GM21367 (cell line): ENCODE results near the gene SMARCA4.
"Not testable (repeated sequence)": the region's sequence is repeated elsewhere in the genome, so short reads cannot be mapped to it uniquely, and the experiment has no call there.

Experiments
- ATAC-seq: cut with Tn5 transposase; IDR thresholded peaks from one replicate; pipeline ENCODE4 v1.9.1; 2021; ENCODE audit not compliant: unreplicated experiment

Gene SMARCA4

DNA sequence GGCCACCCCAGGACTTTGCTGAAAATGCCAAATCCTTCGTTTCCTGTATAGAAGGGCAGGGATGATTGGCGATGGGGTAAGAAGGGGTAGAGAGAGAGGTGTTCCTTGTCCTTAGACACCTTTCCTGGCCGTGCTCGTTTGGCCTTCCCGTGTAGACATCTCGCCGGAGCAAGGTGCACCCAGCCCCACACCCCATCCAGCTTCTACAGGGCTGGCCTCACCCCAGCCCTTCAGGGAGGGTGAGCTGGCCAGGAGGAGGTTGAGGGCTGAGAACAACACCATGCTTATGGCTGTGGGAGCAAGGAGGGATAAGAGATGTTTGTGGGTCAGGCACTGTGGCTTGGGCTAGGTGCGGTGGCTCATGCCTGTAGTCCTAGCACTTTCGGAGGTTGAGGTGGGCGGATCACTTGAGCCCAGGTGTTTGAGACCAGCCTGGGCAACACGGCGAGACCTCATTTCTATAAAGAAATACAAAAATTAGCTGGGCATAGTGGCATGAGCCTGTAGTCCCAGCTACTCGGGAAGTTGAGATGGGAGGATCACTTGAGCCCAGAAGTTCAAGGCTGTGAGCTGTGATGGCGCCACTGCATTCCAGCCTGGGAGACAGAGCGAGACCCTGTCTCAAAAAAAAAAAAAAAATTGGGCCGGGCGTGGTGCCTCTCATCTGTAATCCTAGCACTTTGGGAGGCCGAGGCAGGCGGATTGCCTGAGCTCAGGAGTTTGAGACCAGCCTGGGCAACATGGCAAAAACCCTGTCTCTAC is 15.5 kb downstream of the SMARCA4 start:
- no peak for ATAC-seq

DNA sequence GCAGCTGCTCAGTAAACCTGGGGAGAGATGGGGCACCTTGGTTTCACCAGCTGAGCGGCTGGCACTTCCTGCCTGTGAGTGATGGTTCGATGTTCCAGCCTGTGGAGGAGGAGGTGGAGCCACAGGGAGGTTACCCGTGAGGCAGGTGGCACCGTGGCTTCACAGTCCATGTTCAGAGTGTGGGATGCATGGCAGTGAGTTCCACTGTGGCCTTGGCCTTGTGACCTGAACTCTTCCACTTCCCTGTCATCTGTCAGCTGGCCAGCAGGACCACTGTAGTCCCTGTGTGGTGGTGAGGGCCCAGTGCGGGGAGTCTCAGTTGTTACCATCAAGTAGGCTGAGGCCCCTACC is 16.9 kb downstream of the SMARCA4 start:
- ATAC-seq: no peak

DNA sequence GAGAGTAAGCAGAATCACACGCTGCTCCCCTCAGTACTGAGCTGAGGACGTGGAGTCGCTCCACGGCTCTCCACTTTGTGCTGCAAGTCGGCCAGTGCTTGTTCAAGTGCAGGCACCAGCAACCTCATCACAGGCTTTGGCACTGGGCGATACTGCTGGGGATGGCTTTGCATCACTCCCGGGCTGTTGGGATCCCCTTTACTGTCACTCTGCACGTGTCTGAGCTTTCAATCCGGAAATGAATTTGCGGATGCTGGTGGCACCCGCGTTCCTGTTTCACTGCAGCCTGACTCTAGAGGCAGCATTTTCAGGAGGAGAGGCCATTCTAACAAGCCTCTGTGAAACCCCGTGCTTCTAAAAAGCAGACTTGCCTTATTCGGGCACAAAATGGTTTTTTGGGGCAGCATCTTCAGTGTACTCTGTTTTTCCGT is 19.1 kb downstream of the SMARCA4 start:
- ATAC-seq: no peak

DNA sequence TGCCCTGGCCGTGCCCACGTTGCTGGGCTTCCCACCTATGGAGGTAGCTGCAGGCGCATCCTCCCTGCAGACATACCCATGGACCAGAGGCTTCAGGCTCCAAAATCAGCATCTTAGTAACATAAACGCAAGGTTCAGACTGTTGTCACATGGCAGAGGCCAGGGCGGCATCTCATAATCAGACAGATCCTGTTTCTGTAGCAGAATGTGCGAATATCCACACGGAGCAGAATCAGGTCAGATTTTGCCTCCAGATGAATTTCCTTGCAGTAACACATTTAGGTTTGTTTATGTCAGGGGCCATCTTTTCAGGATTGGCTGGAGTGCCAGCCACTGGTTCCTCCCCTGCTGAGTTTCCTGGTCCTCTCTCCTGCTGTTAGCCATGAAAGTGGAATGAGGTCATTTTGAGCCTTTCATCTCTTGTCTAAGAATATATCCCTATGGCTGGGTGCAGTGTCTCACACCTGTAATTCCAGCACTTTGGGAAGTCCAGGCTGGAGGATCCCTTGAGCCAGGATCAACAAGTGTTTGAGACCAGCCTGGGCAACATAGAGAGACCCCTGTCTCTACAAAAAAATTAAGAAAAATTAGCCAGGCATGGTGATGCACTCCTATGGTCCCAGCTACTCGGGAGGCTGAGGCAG is 20.5 kb downstream of the SMARCA4 start:
- no peak for ATAC-seq

DNA sequence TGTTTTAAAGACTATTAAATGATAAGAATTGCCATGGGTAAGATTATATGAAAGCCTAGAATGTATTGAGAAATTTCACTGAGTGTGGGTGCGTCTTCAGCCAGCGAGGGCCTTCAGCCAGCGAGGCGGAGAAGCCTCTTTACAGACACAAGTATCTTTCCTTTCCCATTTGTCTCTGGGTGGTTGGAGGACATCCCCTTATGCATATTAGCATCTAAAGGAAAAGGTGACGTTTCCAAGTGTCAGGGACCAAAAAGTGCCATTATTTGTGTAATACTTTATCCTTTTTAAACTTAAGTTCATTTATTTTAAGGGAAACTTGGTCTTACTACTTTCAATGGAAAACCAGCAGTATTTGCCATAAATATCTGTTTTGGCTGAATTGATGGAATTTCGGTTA is 22.2 kb downstream of the SMARCA4 start:
- ATAC-seq: no peak

DNA sequence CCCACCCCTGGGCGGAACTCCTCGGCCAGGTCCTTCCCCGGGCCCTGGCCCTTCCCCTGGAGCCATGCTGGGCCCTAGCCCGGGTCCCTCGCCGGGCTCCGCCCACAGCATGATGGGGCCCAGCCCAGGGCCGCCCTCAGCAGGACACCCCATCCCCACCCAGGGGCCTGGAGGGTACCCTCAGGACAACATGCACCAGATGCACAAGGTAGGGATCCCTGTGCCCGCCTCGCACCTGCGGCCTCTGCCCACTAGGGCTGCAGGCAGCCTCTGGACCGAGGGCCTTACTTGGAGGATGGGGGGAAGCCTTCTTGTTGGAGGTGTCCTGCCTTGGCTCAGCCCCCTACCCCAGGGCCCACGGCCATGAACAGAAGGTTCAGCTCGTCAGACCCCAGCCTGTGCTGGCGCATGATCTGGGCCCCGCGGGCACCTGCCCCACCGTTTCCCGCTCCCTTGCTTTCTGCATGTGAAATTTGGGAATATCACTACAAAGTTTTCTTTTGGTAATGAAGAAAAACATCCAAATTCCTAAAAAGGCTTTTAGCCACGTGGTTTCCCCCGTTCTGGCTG is 23.4 kb downstream of the SMARCA4 start:
- ATAC-seq: no peak

DNA sequence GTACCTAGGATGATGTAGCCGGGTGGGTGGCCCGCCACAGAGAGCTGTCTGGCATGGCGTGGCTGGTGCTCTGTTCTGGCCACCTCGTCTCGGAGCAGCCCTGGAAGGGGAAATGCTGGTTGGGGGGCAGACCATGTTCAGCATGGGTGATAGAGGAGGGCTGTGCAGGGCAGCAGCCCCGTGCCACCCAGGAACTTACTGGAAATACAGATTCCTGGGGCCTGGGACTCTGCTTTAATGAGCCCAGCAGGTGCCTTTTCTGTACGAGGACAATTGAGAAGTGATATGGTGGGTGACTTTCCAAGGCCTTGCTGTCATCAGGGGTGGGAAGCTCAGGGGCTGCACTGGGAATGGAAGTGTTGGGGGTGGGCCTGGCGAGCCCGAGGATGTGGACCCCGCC is 24.7 kb downstream of the SMARCA4 start:
- ATAC-seq: no peak

DNA sequence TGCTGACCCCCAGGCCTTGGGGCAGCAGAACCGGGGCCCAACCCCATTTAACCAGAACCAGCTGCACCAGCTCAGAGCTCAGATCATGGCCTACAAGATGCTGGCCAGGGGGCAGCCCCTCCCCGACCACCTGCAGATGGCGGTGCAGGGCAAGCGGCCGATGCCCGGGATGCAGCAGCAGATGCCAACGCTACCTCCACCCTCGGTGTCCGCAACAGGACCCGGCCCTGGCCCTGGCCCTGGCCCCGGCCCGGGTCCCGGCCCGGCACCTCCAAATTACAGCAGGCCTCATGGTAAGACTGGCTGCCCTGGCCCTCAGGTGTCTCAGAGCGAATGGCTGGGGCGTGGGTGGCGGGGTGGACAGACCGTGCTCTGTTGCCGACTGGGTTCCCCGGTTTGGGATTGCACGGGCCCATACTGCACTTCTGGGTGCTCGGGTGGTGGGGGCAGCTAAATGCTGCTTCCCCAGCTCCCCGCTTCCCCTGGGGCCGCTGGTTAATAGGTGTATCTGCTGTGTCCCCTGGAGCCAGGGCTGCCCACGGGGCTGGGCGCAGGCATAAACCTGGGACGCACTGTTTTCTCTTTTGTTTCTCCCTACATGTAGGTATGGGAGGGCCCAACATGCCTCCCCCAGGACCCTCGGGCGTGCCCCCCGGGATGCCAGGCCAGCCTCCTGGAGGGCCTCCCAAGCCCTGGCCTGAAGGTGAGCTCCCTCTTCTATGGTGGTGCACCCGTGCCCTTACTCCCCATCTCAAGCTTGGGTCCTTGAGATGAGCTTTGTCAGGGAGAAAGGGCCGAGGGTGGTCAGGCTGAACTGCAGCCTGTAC is 25.7 kb downstream of the SMARCA4 start:
- no peak for ATAC-seq

DNA sequence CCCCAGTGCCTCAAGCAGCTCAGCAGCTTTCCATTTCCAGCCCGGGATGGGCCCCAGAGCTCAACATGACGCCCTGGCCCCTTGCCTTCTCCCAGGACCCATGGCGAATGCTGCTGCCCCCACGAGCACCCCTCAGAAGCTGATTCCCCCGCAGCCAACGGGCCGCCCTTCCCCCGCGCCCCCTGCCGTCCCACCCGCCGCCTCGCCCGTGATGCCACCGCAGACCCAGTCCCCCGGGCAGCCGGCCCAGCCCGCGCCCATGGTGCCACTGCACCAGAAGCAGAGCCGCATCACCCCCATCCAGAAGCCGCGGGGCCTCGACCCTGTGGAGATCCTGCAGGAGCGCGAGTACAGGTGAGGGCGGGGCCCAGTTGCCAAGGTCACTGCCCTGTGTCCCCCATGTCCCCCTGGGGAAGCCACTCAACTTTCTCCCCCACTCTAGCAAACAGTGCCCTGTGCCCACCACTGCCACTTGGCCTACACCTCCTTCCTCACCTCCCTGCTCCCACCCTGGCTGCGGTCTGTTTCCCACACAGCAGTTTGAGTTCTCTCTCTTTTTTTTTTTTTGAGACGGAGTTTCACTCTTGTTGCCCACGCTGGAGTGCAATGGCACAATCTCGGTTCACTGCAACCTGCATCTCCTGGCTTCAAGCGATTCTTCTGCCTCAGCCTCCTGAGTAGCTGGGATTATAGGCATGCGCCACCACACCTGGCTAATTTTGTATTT is 26.9 kb downstream of the SMARCA4 start:
- ATAC-seq: no peak

DNA sequence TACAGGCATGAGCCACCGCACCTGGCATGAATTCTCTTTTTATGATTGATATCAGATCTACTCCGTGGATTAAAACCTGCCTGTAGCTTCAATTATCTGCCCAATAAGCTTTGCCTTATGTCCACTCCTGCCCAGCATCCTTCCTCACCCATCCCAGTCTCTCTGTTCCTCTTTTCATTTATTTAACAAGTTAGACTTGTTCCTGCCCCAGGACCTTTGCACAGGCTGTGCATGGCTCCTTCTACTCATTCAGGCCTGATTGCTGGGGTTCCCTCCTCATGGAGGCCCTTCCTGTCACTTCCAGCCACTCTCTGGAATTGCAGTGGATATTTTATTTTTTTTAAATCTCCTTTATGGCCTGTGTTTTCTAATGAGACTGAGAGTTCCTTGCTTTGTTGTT is 27.6 kb downstream of the SMARCA4 start:
- ATAC-seq: no peak

DNA sequence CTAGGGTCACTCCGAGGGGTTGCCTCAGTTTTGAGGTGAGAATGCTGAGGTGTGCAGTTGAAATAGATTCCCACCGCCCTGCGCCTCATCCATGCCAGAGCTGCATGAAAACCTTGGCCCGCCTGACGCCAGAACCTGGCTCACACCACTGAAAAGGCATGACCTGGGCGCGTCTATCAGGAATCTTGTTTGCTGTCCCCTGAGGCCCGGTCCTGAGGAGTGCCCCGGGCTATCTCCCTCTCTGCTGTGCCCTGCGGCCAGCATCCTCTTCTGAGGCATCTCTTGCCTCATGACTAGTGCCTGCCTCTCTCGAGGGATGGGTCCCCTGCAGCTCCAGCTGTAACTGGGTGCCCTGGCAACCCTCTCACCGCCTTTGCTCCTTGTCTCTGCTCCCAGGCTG is 28.1 kb downstream of the SMARCA4 start:
- no peak for ATAC-seq

DNA sequence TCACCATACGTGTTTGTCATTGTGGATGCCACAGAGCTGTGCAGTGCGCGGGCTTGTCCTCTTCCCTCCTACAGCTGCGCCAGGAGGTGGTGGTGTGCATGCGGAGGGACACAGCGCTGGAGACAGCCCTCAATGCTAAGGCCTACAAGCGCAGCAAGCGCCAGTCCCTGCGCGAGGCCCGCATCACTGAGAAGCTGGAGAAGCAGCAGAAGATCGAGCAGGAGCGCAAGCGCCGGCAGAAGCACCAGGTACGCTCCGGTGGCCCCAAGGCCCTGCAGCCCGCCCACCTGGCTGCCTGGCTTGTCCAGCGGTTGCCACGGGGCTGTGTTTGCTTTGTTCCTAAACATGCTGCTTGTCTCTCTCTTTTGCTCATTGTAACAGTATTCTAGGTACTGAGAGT is 30.2 kb downstream of the SMARCA4 start:
- no peak for ATAC-seq

DNA sequence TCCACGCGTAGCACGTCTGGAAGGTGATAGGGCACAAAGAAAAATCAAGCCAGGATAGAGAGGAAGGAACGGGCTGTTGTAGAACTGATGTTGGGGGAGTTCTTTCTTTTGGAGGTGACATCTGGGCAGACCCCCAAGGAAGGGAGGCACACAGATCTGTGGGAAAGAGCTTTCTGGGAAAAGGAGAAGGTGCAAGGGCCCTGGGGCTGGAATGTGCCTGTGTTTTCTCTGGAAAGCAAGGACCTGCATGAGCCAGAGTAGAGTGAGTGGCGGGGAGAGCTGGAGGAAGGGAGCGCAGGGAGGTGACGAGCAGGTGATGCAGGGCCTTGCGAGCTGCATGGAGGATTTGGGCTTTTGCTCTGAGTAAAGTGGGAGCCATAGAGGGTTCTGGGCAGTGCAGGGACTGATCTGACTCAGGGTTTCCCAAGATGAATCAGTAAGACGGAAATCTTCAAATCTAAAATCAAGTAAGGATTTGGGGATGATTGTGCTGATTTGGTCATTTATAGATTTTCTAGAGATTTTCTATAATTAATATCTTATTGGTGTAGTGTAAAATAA is 30.8 kb downstream of the SMARCA4 start:
- ATAC-seq: no peak

DNA sequence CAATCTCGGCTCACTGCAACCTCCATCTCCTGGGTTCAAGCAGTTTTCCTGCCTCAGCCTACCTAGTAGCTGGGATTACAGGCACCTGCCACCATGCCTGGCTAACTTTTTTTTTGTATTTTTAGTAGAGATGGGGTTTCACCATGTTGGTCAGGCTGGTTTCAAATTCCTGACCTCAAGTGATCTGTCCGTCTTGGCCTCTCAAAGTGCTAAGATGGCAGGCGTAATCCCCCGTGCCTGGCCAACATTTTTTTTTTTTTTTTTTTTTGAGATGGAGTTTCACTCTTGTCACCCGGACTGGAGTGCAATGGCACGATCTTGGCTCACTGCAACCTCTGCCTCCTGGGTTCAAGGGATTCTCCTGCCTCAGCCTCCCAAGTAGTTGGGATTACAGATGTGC is 31.3 kb downstream of the SMARCA4 start:
- not testable (repeated sequence) for ATAC-seq

DNA sequence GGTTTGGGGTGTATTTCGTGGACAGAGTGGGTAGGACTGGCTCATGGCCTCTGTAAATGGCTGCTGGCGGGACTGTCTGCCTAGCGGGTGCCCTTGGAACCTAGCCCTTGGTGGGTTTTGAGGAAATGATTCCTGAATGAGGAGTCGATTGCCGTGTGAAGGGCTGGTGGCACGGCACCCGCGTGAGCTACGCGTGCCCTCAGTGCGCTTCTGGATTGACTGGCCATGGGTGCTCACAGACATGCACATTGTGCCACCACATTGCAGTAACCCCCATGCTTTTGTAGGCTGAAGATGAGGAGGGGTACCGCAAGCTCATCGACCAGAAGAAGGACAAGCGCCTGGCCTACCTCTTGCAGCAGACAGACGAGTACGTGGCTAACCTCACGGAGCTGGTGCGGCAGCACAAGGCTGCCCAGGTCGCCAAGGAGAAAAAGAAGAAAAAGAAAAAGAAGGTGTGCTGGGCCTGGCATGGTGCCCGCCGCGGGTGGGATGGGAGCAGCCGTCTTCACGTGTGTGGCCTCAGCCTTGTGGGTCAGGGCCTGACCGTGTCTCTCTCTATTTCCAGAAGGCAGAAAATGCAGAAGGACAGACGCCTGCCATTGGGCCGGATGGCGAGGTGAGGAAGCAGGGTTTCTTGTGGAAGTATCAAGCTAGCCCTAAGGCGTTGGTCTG is 35.2 kb downstream of the SMARCA4 start:
- no peak for ATAC-seq

DNA sequence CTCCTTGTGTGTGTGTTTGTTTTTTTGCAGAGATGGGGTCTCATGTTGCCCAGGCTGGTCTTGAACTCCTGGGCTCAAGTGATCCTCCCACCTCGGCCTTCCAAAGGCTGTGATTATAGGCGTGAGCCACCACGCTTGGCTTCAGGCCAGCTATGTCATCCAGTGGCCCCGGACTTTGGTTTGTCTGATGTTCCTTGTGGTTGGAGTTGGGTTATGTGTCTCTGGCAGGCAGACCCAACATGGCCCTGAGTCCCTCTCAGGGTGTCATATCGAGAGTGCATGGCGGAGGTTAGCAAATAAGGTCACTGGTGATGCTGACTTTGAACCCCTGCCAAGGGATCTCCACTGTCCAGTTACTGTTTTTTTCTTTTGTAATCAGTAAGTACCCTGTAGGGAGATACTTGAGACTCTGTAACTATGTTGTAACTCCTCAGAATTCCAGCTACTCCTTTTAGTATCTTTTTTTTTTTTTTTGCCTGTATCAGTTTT is 37.3 kb downstream of the SMARCA4 start:
- ATAC-seq: no peak

DNA sequence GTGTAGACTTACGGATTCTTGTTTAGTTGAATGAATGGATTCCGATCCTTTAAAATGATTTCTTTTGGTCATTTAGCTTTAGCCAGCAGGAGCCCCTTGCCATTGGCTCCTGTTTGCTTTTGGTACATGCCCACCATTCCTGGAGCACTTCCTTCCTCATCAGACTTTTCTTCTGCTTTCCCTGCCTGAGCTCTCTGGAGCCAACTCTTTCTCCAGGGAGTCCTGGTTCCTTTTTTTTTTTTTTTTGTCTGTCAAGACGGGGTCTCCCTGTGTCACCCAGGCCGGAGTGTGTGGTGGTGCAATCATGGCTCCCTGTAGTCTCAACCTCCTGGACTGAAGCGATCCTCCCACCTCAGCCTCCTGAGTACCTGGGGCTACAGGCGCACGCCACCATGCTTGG is 37.8 kb downstream of the SMARCA4 start:
- no peak for ATAC-seq

DNA sequence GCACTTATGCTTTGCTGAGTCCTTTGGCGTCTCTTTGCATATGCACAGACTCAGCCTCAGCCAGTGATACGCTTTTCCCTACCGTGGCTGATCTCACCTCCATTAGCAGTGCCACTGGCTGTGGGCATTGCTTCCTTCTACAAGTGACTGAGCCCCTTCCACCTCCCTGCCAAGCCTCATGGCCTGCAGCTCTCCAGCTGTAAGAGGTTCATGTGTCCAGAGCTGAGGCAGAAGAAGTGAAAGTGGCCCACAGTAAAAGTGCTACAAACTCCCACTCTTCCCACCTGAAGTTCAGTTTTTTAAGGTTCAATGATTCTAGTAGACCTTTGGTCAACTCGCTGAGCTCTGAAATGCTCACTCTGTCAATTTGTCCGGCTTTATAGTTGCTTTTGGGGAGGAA is 44.7 kb downstream of the SMARCA4 start:
- ATAC-seq: no peak

DNA sequence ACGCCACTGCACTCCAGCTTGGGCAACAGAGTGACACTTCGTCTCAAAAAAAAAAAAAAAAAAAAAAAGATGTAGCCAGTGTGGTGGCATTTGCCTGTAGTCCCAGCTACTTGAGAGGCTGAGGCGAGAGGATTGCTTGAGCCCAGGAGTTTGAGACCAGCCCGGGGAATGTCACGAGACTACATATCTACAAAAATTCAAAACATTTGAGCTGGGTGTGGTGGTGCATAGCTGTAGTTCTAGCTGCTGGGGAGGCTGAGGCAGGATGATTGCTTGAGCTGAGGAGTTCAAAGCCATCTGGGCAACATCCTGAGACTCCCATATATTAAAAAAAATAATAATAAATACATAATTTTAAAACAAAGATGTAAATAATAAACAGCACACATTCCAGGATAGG is 46.6 kb downstream of the SMARCA4 start:
- no peak for ATAC-seq

DNA sequence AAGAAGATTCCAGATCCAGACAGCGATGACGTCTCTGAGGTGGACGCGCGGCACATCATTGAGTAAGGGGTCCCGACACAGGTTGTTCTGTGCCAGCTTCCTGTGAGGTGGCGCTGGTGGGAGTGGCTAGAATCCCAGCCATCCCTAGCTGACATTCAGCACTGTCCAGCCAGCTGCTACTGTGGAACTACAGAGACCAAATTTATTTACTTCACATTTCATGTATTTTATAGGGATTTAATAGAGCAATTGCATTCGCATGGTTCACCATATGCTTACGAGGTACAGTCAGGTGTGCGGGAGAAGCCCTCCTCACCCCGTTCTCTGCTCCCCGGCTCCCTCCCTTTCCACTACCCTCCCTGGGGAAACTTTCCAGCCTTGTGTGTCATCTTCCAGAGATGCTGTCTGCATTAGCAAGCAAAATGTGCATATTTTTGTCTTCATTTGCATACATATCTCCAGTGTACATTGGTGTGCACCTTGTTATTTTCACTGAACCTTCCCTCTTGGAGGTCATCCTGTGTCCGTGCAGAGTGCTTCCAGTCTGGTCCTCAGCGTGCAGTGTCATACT is 47.2 kb downstream of the SMARCA4 start:
- no peak for ATAC-seq
